ENCODE data around the gene EID3.
"Not testable (repeated sequence)": the region's sequence is repeated elsewhere in the genome, so short reads cannot be mapped to it uniquely, and the experiment has no call there.

EID3 gene

DNA sequence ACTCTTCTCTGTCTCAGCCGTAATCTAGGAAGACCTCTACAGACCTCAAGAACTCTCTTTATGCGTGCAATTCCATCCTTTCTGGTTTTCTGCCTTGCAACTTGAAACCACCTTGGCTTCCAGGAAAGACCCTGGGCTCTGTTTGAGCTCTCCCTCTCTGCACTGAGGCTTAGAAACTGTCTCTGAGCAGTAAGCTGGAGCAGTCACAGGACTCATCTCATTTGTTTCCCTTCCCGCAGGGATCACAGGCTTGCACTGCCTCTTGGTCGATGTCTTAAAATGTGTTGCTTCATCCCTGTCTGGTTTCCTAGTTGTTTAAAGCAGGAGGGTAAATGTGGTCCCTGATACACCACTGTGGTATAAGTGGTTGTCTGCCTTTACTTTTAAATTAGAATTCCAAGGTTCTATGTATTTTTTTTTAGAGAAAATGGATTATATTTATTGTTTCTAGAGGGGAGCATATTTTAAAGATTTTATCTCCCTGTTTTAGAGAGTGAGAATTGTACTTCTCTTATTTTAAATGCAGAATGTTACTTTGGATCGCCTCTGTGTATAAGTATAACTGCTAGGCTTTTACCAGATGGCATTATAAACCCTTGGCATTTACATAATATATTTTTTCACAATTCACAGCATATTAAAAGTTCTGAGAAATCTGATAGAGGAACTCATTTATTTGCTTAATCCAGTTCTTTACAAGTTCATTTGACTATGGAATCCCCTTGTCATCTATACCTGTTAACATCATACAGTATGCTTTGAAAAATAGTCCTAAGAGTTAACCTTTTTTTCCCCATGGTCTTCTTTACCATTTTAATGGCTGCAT lies 26.4 kb downstream of the EID3 start:
- DNase-seq (ENCODE audit: low spot score): no peak
- TF ChIP-seq, protein P1, sequence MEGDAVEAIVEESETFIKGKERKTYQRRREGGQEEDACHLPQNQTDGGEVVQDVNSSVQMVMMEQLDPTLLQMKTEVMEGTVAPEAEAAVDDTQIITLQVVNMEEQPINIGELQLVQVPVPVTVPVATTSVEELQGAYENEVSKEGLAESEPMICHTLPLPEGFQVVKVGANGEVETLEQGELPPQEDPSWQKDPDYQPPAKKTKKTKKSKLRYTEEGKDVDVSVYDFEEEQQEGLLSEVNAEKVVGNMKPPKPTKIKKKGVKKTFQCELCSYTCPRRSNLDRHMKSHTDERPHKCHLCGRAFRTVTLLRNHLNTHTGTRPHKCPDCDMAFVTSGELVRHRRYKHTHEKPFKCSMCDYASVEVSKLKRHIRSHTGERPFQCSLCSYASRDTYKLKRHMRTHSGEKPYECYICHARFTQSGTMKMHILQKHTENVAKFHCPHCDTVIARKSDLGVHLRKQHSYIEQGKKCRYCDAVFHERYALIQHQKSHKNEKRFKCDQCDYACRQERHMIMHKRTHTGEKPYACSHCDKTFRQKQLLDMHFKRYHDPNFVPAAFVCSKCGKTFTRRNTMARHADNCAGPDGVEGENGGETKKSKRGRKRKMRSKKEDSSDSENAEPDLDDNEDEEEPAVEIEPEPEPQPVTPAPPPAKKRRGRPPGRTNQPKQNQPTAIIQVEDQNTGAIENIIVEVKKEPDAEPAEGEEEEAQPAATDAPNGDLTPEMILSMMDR (IDR thresholded peaks at IDR 0.05): no peak
- no peak overlapping the region for H3K4me3 ChIP-seq

DNA sequence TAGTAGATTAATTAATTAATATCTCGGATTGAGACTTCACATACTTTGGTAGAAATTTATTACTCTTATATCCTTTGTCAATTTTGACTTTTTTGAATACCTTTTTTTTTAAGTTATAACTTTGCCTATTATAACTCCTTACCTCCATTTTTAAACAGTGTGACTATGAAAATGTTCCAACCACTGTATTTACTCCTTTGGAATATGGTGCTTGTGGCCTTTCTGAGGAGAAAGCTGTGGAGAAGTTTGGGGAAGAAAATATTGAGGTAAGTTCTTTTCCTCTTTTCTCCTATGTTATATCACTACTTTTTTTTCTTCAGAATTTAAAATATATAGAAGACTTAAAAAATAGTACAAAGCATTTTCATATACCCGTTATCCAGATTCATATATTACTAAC lies 27.8 kb downstream of the EID3 start:
- no peak overlapping the region for H3K4me3 ChIP-seq
- no peak for DNase-seq (ENCODE audit: low spot score)
- TF ChIP-seq, protein P1 (IDR thresholded peaks at IDR 0.05): no peak
- H3K27ac ChIP-seq: no peak overlapping the region

More for the DNA sequence above, 26.4 kb downstream of the EID3 start:
- H3K27ac ChIP-seq: no peak overlapping the region

DNA sequence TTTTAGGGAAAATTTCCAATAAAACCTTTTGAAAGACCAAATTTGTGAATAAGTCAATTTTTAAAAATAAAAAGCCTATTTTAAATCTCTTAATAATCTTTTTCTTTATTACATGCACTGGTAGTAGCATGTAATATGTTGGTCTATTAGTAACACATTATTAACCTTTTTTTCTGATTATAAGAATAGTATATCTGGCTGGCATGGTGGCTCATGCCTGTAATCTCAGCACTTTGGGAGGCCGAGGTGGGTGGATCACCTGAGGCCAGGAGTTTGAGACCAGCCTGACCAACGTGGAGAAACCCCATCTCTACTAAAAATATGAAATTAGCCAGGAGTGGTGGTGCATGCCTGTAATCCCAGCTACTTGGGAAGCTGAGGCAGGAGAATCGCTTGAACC lies 28.7 kb downstream of the EID3 start:
- not testable (repeated sequence) for DNase-seq (ENCODE audit: low spot score); H3K4me3 ChIP-seq; H3K27ac ChIP-seq

DNA sequence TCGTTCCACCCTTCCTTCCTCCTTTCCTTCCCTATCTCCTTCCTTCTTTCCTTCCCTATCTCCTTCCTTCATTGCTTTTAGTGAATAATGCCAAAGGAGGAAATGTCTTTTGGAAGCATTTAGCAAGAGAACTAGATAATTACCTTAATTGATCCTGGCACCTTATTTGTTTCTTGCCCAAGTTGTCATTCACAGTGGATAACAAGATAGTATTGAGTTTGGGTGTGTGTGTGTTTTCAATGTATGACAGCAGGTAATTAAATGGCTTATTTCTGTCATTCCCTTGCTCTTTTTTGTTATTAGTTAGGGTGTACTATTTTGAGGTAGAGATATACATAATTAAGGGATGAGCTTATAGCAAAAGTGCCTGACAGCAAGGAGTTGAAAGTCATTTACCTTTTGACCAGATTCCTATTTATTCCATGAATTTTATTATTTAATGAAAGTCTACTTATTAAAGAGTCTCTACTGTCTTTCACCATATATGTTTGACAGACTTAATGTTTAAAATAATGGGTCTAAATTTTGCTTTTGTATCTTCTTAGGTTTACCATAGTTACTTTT lies 30.2 kb downstream of the EID3 start:
- Histone ChIP-seq H3K4me3 (no peak overlapping the region), H3K27ac (no peak overlapping the region)
- TF ChIP-seq, protein P1 (IDR thresholded peaks at IDR 0.05): no peak
- no peak for DNase-seq (ENCODE audit: low spot score)

DNA sequence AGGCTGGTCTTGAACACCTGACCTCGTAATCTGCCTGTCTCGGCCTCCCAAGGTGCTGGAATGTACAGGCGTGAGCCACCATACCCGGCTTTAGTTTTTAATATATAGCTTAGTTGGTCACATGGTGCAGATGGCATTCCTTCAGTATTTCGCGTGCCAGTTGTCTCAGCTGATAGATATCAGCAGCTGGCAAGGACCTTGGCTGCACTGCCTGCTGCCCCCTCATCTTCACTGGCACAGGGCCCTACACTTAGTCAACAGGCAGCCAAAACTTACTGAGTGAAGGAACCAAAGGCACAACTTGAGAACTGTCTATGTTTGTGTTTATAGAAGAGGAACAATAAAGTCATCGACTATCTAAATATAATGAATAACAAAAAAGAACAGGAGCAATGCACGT lies 31.0 kb downstream of the EID3 start:
- no peak overlapping the region for H3K4me3 ChIP-seq
- H3K27ac ChIP-seq: no peak overlapping the region
- TF ChIP-seq, protein P1 (IDR thresholded peaks at IDR 0.05): no peak
- no peak for DNase-seq (ENCODE audit: low spot score)

DNA sequence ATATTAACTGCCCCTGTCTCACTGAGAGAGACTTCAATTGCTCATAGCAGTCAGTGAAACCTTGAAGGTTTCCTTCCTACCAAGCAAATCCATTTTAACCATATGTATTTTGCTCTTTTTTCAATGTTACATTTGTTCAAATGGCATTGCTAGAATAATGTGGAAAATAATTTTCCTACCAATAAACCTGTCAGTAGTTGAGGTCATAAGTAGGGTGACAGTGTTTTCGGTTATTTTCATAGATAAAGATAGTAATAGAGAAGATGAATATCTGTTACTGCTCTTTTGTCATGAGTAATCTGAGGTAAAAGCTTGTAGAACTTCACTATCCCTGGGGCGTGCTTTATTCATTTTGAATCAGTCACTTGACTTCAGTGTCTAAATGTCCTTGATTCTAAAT lies 32.6 kb downstream of the EID3 start:
- no peak overlapping the region for H3K4me3 ChIP-seq
- TF ChIP-seq, protein P1 (IDR thresholded peaks at IDR 0.05): no peak
- DNase-seq (ENCODE audit: low spot score): no peak
- no peak overlapping the region for H3K27ac ChIP-seq

DNA sequence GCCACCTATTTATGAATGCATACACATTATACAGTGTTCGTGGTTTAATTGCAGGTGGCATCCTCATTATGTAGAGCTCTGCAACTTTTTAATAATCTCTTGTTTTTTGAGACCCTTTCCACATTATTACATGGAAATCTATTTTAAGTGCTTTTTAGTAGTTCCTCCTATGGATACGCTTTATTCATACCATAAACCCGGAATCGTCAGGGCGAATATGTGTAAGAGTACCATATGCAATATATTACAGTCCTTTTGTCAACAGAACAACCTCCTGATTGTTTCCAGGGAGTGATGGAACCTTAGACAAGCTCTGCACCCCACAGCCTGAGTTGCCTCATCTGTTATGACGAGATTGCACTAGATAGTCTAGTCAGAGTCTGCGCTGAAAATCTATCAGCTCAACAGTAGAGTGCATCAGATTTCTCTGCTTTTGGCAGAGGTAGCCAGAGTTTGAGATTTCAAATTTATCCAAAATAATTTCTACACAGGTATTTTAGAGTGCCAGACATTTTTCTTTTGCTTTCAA lies 33.6 kb downstream of the EID3 start:
- H3K27ac ChIP-seq: no peak overlapping the region
- TF ChIP-seq, protein P1 (IDR thresholded peaks at IDR 0.05): no peak
- no peak overlapping the region for H3K4me3 ChIP-seq
- DNase-seq (ENCODE audit: low spot score): no peak

All from coronary artery (tissue), 2 donors.